G401.6 (cell line): Measurements from ENCODE around the gene IBA57.

Experiments
- FAIRE-seq: peaks from 2 replicates; lab custom pipeline; 2012; peaks lifted over from hg19 to GRCh38; lab: Jason Lieb, UNC

IBA57 gene

GRCh38 chr1:228156941-228157728 lies 8.5 kb upstream of the IBA57 start:
- FAIRE-seq, result no peak

GRCh38 chr1:228157729-228158126 lies 7.9 kb upstream of the IBA57 start:
- no peak for FAIRE-seq

GRCh38 chr1:228158151-228159007 lies 7.2 kb upstream of the IBA57 start:
- no peak for FAIRE-seq

- no peak for FAIRE-seq
Measured at GRCh38 chr1:228159008-228159665, 6.5 kb upstream of the IBA57 start.

GRCh38 chr1:228160201-228160761 lies 5.3 kb upstream of the IBA57 start:
- FAIRE-seq, result no peak

- FAIRE-seq, result no peak
Measured at GRCh38 chr1:228161362-228161761, 4.2 kb upstream of the IBA57 start.

- FAIRE-seq, result no peak
Measured at GRCh38 chr1:228161866-228162265, 3.7 kb upstream of the IBA57 start.

- no peak for FAIRE-seq
Measured at GRCh38 chr1:228162286-228163006, 3.2 kb upstream of the IBA57 start.

GRCh38 chr1:228163007-228163753 lies 2.4 kb upstream of the IBA57 start:
- no peak for FAIRE-seq

- FAIRE-seq, result no peak
Measured at GRCh38 chr1:228163776-228164519, 1.7 kb upstream of the IBA57 start.

- no peak for FAIRE-seq
Measured at GRCh38 chr1:228164561-228165371, 838 bp upstream of the IBA57 start.

- FAIRE-seq, result no peak
Measured at GRCh38 chr1:228166170-228166936, 749 bp downstream of the IBA57 start.

- FAIRE-seq, result no peak
Measured at GRCh38 chr1:228168563-228169270, 3.1 kb downstream of the IBA57 start.

GRCh38 chr1:228169345-228169744 lies 3.7 kb downstream of the IBA57 start:
- FAIRE-seq, result no peak

GRCh38 chr1:228170666-228171065 lies 5.1 kb downstream of the IBA57 start:
- FAIRE-seq, result no peak

GRCh38 chr1:228171221-228171891 lies 5.8 kb downstream of the IBA57 start:
- no peak for FAIRE-seq
